Measurements from ENCODE around the gene C2orf76.

DNA sequence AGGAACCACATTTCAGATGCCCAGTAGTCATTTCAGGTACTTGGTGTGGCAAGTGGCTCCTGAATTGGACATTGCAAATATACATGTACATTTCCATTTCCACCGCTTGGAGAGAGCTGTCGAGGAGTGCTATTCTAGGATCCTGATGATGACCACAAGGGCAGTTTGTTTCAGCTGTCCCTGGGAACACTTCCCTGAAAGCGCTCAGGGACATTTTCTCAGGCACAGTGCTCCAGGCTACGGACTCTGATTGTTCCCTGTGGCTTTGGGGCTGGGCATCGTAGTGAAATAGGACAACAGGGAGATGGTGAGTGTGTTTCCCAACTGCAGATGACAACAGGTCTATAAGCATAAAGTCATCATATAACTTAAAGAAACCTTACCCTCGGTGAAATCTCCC, 3.2 kb upstream of the C2orf76 start:
- TF ChIP-seq TAF1 (IDR thresholded peaks at IDR 0.05; ENCODE audit: low read depth) (no peak), EP300 (IDR thresholded peaks at IDR 0.05; ENCODE audit: borderline replicate concordance) (no peak), NFIC (IDR thresholded peaks at IDR 0.05) (no peak), FOXM1 (IDR thresholded peaks at IDR 0.05; ENCODE audit: borderline replicate concordance, low read depth) (no peak), RAD21 (IDR thresholded peaks at IDR 0.05; ENCODE audit: low read depth) (no peak), EGR1 (IDR thresholded peaks at IDR 0.05) (no peak)
- TF ChIP-seq, protein P1, sequence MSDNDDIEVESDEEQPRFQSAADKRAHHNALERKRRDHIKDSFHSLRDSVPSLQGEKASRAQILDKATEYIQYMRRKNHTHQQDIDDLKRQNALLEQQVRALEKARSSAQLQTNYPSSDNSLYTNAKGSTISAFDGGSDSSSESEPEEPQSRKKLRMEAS (IDR thresholded peaks at IDR 0.05): no peak

Measured in Ishikawa (cell line).